HEK293 (cell line): ENCODE data around the gene PCSK5.

Source experiments
- SETDB1 ChIP-seq: IDR thresholded peaks from one replicate; pipeline ENCODE4 v1.6.1; 2017; ENCODE audit warnings: mild to moderate bottlenecking, low read length, moderate library complexity, mixed read lengths; ENCODE audit not compliant: insufficient read length
- ZBTB17 ChIP-seq: fragments of 450-650 bp; formaldehyde crosslinking; IDR thresholded peaks from 2 replicates; pipeline ENCODE4 v1.5.1; 2016; ENCODE audit warnings: missing biosample characterization, missing genetic modification characterization
- ZNF138 ChIP-seq: fragments of 450-650 bp; formaldehyde crosslinking; IDR thresholded peaks from 2 replicates; pipeline ENCODE4 v1.5.1; 2016; ENCODE audit warnings: missing biosample characterization, missing genetic modification characterization, borderline replicate concordance
- ZNF707 ChIP-seq: fragments of 450-650 bp; formaldehyde crosslinking; IDR thresholded peaks from 2 replicates; pipeline ENCODE4 v1.5.1; 2016; ENCODE audit warnings: missing biosample characterization, missing genetic modification characterization

- TF ChIP-seq ZNF138 (no peak), SETDB1 (no peak), ZBTB17 (no peak), ZNF707 (tag by site-specific recombination) (no peak)
These were observed 324.6 kb downstream of the PCSK5 start for GRCh38 chr9:76215066-76215465.
